Cerebellar nuclear complex (tissue), 1 donor: ENCODE measurements around the gene HS1BP3.

Experiments used
- DNase-seq, 2 experiments: peaks; one replicate each; lab custom pipeline; 2025; lab: John Stamatoyannopoulos, UW

Gene HS1BP3

DNA sequence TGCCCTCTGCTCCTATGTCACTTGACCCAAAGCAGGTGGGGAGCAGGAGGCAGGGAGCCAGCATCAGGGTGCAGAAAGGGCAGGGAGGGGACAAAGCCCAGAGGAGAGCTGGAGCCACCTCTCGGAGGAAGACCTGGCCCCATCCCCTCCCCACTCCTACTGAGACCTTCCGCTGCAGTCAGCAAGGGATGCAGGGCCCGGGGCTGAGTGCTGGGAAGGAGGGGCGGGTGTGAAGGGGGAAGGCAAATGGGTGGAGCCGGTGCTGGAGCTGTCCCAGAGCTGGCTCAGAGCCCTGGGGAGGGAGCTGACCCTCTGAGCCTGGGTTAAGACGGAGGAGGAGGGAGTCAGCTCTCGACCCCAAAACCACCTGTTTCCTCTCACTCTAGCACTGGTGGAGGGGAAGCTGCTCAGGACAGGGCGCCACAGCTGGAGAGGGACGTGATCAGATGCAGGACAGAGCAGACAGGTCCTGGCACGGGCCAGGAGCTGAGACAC, 33.8 kb downstream of the HS1BP3 start:
- no peak for DNase-seq

- DNase-seq, result no peak
Measured at GRCh38 chr2:20616341-20616871, 34.5 kb downstream of the HS1BP3 start.

GRCh38 chr2:20615466-20616241, 35.2 kb downstream of the HS1BP3 start:
- no peak for DNase-seq

DNA sequence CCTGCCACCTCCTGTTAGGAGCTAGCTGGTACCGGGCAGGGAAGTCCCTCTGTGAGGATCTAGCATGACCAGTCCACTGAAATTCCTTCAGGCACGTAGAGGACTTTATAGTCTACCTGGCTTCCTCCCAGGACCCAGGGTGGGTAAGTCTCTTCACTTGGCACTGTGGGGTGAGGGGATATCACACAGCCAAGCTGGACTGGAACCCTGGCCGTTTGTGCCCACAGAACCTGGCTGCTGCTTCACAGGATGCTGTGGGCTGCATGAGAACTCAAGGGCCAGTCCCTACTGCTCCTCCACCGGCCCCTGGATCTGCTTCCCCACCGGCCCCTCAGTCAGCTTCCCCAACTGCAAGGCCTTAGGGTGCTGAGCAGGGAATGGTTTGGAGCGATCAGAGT, 35.8 kb downstream of the HS1BP3 start:
- no peak for DNase-seq

- no peak for DNase-seq
Measured at GRCh38 chr2:20614201-20615067, 36.5 kb downstream of the HS1BP3 start.

DNA sequence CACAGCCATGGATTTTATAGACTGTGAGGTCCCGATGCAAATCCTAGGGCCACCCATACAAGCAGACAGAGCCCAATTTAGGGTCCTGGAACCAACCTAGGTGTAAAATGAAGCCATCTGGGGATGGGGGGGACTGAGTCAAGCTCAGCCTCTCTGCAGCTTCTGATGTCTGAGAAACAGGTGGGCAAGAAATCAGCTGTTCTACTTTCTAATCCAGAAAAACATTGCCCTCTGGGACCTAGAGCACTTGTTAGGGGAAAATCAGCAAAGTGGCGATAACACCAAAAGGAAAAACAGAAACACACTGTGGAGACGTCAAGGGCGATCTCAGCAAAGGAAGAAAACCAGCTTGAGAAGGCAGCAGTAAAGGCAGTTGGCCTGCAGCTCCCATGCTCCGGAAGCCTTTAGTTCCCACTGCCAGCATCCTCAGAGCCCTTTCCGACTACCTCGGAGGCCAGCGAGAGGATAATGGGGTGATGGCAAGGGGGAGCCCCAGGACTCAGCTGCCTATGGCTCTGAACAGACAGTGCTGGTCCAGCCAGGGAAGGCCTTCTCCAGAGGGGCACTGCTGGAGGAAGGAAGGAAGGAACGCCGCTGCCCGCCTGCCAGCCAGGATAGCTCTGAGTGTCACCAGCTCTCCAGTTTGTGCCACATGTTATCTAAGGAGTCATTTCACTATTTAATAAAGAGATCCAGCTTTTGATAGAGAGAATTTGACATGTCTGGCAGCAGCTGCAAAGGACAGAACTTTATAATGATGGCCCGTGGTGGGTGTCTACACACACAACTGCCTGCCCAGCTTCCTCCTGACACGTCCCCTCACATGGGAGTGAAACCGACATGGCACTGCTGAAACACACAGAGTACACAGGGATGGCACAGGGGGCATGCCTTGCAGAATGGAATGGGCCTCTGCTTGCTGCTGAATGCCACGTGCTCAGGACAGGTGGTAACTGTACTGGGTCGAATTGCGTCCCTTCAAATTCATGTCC, 37.7 kb downstream of the HS1BP3 start:
- DNase-seq, result no peak

- DNase-seq, result no peak
Measured at GRCh38 chr2:20611844-20612356, 39.0 kb downstream of the HS1BP3 start.

DNA sequence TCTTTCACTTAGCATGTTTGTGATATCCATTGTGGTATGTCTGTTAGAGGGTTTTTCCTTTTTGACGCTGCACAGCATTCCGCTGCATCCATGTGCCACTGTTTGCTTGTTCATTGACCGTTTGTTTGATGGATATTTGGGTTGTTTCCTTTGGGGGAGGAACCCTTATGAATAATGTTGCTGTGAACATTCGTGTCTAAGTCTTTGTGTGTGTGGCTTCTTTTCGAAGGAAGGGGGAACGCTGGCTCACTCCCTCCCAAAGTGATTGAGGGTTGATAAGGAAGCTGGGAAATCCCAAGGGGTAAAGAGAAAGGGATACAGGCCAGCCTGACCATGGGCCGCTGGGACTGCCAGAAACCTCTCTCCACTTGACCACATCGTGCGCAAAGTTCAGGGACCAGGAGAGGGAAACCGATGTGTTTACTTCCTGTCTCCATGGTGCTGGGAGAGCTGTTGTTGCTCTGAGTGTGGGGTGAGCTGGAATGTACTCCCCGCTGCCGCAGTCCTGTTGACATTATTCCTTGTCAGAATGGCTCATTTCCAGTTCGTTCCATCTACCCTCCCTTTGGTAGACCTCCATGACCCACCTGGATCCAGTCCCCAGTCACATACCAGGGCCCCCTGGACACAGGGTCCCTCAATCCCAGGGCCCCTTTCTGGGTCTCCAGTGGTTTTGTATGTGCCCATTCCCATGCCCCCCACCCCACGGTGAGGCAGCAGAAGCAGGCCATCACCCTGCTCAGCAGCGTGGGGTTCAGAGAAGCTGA, 39.6 kb downstream of the HS1BP3 start:
- no peak for DNase-seq

- DNase-seq, result no peak
Measured at GRCh38 chr2:20609995-20610357, 40.9 kb downstream of the HS1BP3 start.

GRCh38 chr2:20609349-20609994, 41.4 kb downstream of the HS1BP3 start:
- DNase-seq, result no peak

GRCh38 chr2:20608666-20609348, 42.1 kb downstream of the HS1BP3 start:
- DNase-seq, result no peak

DNA sequence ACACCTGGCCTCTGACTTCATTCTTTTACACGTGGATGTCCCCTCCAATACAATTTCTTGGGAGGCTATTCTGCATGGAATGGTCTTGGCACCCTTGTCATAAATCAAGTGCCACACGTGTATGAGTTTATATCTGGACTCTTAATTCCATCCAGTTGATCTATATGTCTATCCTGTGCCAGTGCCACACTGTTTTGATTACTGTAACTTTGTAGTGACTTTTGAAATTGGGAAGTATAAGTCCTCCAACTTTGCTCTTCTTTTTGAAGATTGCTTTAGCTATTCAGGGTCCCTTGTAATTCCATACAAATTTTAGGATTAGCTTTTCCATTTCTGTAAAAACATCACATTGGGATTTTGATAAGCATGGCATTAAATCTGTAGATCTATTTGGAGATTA, 43.5 kb downstream of the HS1BP3 start:
- DNase-seq, result no peak

DNA sequence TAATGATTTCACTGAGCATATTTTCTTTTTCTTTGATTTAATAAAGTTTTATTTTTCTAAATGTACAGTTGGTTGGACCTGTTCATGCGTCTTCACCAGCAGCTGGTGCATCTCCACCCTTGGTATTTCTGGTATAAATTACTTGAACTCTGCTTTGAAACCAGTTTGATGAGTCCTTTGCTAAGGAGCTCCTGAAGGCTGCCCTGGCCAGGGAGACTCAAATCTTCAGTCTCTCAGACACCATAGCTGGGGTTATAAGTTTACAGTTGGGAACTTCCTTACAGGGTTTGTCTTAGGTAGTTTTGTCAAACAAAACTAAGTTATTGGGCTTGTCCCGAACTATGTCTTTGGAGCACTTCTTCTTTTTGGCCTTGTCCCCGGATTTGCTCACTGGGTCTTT, 44.7 kb downstream of the HS1BP3 start:
- DNase-seq, result no peak

- DNase-seq, result no peak
Measured at GRCh38 chr2:20604951-20605381, 45.9 kb downstream of the HS1BP3 start.

- no peak for DNase-seq
Measured at GRCh38 chr2:20604401-20604911, 46.4 kb downstream of the HS1BP3 start.

GRCh38 chr2:20603791-20604190, 47.1 kb downstream of the HS1BP3 start:
- DNase-seq, result no peak

GRCh38 chr2:20602803-20603202, 48.1 kb downstream of the HS1BP3 start:
- DNase-seq, result no peak

GRCh38 chr2:20600756-20601325, 50.1 kb downstream of the HS1BP3 start:
- no peak for DNase-seq
